ENCODE measurements around the gene FMNL2.

Gene FMNL2

GRCh38 chr2:152483276-152484063 is 148.5 kb downstream of the FMNL2 start:
- TF ChIP-seq FOXK2 (IDR thresholded peaks at IDR 0.05) (no peak), ZNF384 (IDR thresholded peaks at IDR 0.05) (no peak), FOXM1 (IDR thresholded peaks at IDR 0.05; ENCODE audit: borderline replicate concordance) (no peak), NFRKB (IDR thresholded peaks at IDR 0.05) (no peak), SUZ12 (IDR thresholded peaks at IDR 0.05) (no peak), LEF1 (IDR thresholded peaks at IDR 0.05; ENCODE audit: borderline replicate concordance) (no peak), TARDBP (IDR thresholded peaks at IDR 0.05) (no peak)
- ChIA-PET POLR2A (no interaction called here), CTCF (interaction anchor here (0.6 kb wide), 1 partner anchor 509 kb away, joined by 3 read pairs; no protein-coding TSS in a partner anchor)
- DNase-seq (ENCODE audit: extremely low spot score), result no peak

- POLR2A ChIA-PET, result no interaction called here
- TF ChIP-seq L3MBTL2 (conservative IDR thresholded peaks at IDR 0.05), result no peak
- TF ChIP-seq ELF4 (IDR thresholded peaks at IDR 0.05), result no peak
- no peak for TF ChIP-seq LEF1 (IDR thresholded peaks at IDR 0.05; ENCODE audit: borderline replicate concordance)
- no peak for TF ChIP-seq ZNF384 (IDR thresholded peaks at IDR 0.05)
- TF ChIP-seq TARDBP (IDR thresholded peaks at IDR 0.05), result no peak
- CTCF ChIA-PET, result no interaction called here
- no peak for DNase-seq (ENCODE audit: extremely low spot score)
Measured at GRCh38 chr2:152485954-152486736, 151.2 kb downstream of the FMNL2 start.

GRCh38 chr2:152486737-152487400 is 151.9 kb downstream of the FMNL2 start:
- TF ChIP-seq, protein P1, sequence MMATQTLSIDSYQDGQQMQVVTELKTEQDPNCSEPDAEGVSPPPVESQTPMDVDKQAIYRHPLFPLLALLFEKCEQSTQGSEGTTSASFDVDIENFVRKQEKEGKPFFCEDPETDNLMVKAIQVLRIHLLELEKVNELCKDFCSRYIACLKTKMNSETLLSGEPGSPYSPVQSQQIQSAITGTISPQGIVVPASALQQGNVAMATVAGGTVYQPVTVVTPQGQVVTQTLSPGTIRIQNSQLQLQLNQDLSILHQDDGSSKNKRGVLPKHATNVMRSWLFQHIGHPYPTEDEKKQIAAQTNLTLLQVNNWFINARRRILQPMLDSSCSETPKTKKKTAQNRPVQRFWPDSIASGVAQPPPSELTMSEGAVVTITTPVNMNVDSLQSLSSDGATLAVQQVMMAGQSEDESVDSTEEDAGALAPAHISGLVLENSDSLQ (IDR thresholded peaks at IDR 0.05), result no peak
- TF ChIP-seq SUZ12 (IDR thresholded peaks at IDR 0.05) (no peak), TARDBP (IDR thresholded peaks at IDR 0.05) (no peak), ARNT (IDR thresholded peaks at IDR 0.05) (no peak), ELF4 (IDR thresholded peaks at IDR 0.05) (no peak), LEF1 (IDR thresholded peaks at IDR 0.05; ENCODE audit: borderline replicate concordance) (no peak), CTBP1 (IDR thresholded peaks at IDR 0.05; ENCODE audit: borderline replicate concordance) (no peak), FOXA1 (IDR thresholded peaks at IDR 0.05) (no peak), FOXK2 (IDR thresholded peaks at IDR 0.05) (no peak), FOXM1 (IDR thresholded peaks at IDR 0.05; ENCODE audit: borderline replicate concordance) (no peak), SP1 (IDR thresholded peaks at IDR 0.05) (no peak), ZNF384 (IDR thresholded peaks at IDR 0.05) (no peak)
- ChIA-PET POLR2A (no interaction called here), CTCF (no interaction called here)
- DNase-seq (ENCODE audit: extremely low spot score), result no peak

DNA sequence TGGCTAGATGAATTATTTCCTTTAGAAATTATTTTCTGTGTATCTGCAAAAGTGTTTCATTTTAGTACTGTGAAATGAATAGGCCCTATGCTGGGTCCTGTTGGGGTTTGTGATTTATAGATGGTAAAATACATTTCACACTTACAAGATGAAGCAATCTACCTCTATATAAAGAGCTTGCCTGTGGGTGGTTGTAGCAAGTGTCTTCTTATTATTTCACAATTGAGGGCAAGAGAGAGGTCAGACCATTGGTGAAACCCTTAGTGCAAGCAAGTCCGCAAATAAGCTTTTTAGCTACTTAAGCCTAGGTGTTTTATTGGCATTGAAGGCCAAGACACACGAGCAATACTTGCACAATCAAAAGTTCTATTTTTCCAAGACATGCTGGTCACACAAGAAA is 153.1 kb downstream of the FMNL2 start:
- DNase-seq (ENCODE audit: extremely low spot score), result no peak
- TF ChIP-seq ELF4 (IDR thresholded peaks at IDR 0.05) (no peak), FOXA1 (IDR thresholded peaks at IDR 0.05) (no peak), NFRKB (IDR thresholded peaks at IDR 0.05) (no peak), LEF1 (IDR thresholded peaks at IDR 0.05; ENCODE audit: borderline replicate concordance) (no peak), FOXK2 (IDR thresholded peaks at IDR 0.05) (no peak), SUZ12 (IDR thresholded peaks at IDR 0.05) (no peak), SP1 (IDR thresholded peaks at IDR 0.05) (no peak), FOXM1 (IDR thresholded peaks at IDR 0.05; ENCODE audit: borderline replicate concordance) (no peak), ZNF384 (IDR thresholded peaks at IDR 0.05) (no peak), ARNT (IDR thresholded peaks at IDR 0.05) (no peak), TARDBP (IDR thresholded peaks at IDR 0.05) (no peak), L3MBTL2 (conservative IDR thresholded peaks at IDR 0.05) (no peak), BHLHE40 (IDR thresholded peaks at IDR 0.05; ENCODE audit: borderline replicate concordance) (no peak), CTBP1 (IDR thresholded peaks at IDR 0.05; ENCODE audit: borderline replicate concordance) (no peak), HDGF (IDR thresholded peaks at IDR 0.05; ENCODE audit: borderline replicate concordance) (no peak)
- TF ChIP-seq, protein P1 (IDR thresholded peaks at IDR 0.05), result no peak
- POLR2A ChIA-PET, result no interaction called here
- CTCF ChIA-PET, result no interaction called here

DNA sequence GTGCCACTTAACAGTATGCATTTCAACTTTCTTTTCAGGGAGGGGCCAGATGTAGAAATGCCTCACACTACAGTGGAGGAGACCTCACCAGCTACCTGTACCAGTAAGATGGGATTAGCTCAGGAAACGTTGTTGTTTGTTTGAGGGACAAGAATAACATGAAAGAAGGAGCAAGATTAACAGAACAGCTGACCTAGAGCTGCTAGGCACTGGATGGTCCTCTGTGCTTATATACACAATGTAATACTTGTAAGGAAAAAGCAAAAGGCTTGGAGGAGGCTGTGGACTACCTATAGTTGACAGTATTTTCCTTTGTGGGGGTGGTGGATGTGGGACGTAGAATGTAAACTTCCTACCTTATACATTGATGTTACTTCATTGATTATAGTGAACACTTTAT is 154.4 kb downstream of the FMNL2 start:
- no peak for DNase-seq (ENCODE audit: extremely low spot score)
- ChIA-PET CTCF (interaction anchor here (0.6 to 0.7 kb wide), 4 partner anchors 10 to 313 kb away, joined by 3 to 8 read pairs (median 4); no protein-coding TSS in a partner anchor), POLR2A (no interaction called here)
- no peak for TF ChIP-seq FOXM1 (IDR thresholded peaks at IDR 0.05; ENCODE audit: borderline replicate concordance)
- no peak for TF ChIP-seq L3MBTL2 (conservative IDR thresholded peaks at IDR 0.05)
- TF ChIP-seq, protein P1 (IDR thresholded peaks at IDR 0.05), result no peak
- no peak for TF ChIP-seq ZNF384 (IDR thresholded peaks at IDR 0.05)
- no peak for TF ChIP-seq TARDBP (IDR thresholded peaks at IDR 0.05)
- no peak for TF ChIP-seq FOXA1 (IDR thresholded peaks at IDR 0.05)
- no peak for TF ChIP-seq NFRKB (IDR thresholded peaks at IDR 0.05)
- TF ChIP-seq SUZ12 (IDR thresholded peaks at IDR 0.05), result no peak
- TF ChIP-seq FOXK2 (IDR thresholded peaks at IDR 0.05), result no peak
- no peak for TF ChIP-seq ARNT (IDR thresholded peaks at IDR 0.05)
- TF ChIP-seq SP1 (IDR thresholded peaks at IDR 0.05), result no peak
- TF ChIP-seq LEF1 (IDR thresholded peaks at IDR 0.05; ENCODE audit: borderline replicate concordance), result no peak
- no peak for TF ChIP-seq BHLHE40 (IDR thresholded peaks at IDR 0.05; ENCODE audit: borderline replicate concordance)
- TF ChIP-seq HDGF (IDR thresholded peaks at IDR 0.05; ENCODE audit: borderline replicate concordance), result no peak
- TF ChIP-seq CTBP1 (IDR thresholded peaks at IDR 0.05; ENCODE audit: borderline replicate concordance), result no peak

All from HEK293T (cell line).